GM19238 (cell line): ENCODE data around the gene AWAT2.
"Not testable (repeated sequence)": the region's sequence is repeated elsewhere in the genome, so short reads cannot be mapped to it uniquely, and the experiment has no call there.

Experiments used
- DNase-seq: peaks from one replicate; pipeline ENCODE4 v3.0.0; 2011; ENCODE audit warnings: low spot score; ENCODE audit not compliant: insufficient read length

AWAT2 gene

DNA sequence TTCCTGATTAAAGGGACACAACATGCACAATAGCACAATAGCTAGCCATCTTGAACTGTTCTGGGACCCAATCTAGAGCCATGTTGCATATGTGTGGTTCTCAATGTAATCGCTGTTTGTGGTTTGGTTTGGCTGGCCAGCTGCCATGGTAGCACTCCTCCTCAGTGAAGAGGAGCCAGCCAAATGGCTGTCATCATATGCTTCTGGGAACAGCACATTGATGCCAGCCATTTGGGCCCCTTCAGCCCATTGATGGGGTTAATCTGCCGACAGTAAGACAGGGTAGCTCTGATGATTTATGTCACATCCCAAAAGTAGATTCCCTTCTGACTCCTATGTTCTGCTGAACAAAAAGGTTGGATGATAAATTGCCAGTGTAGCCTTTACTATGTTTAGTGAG is 48.5 kb downstream of the AWAT2 start:
- no peak for DNase-seq

DNA sequence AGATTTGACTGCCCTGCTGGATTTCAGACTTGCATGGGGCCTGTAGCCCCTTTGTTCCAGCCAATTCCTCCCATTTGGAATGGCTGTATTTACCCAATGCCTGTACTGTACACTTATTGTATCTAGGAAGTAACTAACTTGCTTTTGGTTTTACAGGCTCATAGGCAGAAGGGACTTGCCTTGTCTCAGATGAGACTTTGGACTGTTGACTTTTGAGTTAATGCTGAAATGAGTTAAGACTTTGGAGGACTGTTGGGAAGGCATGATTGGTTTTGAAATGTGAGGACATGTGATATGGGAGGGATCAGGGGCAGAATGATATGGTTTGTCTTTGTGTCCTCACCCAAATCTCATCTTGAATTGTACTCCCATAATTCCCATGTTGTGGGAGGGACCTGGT is 51.4 kb downstream of the AWAT2 start:
- not testable (repeated sequence) for DNase-seq

DNA sequence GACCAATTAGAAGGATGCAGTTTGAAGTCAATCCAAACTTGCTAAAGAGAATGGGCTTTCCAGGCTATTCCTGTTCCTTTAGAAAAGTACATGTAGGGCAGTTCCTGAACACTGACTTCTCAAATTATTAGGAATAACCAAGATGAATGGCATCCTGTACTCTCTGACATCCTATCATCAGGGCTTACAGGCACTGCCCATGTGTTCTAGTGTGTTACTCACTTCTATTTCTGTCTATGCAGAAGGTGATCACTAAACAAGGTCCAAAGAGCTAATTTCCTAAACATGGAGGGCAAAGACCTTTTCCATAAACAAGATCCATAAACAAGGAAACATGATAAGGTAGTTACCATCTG is 53.6 kb downstream of the AWAT2 start:
- no peak for DNase-seq

DNA sequence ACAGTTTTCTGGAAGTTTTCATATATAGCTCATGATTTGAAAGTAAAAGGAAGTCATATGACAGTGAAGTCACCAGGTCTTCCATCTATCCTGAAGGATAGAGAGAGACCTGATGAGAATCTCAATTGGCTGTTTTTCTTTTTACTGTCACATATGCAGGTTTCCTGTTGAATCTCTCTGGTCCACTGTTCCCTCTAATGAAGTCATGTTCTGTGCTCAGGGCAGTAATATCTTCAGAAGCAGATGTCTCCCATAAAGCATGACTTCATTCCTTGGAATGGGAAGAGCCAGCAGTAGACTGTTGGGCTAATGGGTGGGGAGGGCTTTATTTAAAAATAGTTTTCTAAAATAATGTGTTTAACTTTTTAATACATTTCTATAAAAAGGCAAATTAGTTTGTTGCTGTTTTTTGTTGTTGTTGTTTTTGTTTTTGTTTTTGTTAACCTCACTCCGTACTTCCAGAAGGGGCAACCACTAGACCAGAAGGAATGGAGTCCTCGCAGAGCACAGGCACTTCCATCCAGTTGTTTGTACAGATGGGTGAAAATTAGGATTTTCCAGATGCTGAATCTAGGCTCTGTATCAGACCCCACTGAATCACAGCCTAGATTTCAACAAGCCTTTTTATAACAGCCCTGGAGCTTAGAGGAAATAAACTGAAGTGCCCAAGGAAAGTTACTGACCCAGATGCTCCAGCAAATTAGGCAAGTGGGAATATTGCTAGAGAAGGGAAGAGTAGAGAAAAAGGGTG is 54.2 kb downstream of the AWAT2 start:
- DNase-seq = no peak

DNA sequence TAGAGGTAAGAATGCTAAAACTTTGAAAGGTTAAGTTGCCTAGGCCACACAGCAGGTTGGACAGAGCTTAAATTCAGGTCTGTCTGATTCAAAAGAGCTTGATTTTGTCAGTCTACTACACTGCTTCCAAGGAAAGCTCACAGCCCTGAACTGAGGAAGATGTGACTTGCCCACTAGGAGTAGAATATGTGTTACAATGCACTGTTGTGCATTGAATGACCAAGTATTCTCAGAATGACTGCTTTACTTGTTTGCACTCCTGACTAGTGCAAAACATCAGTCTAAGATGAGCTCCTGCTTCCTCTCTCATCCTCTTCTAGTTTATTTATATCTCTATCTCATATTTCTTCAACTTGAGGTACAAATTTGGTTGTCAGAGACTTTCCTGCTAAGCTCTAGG is 56.2 kb downstream of the AWAT2 start:
- no peak for DNase-seq

DNA sequence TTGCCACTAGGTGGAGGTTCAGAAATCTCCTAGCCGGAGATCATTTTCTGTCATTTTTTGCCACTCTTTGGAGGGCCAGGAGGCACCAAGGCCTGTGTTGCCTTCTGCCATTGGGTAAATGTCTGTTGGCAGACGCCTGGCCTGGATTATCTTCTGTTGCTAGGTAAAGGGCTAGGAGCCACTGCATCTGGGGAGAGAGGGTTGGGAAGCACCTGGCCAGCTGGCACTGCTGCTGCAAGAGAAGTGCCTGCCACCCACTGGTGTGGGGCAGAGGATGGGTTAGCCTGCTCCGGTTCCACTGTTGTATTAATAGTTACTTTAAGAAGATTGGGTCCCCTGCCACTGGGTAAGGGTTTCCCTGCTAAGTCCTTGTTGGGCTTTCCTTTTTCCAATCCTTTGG is 58.1 kb downstream of the AWAT2 start:
- no peak for DNase-seq
